Heart left ventricle (tissue), 16 donors: ENCODE results near the gene GGTA1. TPM values are rescaled to one million over a fixed set of nuclear protein-coding genes. Genes with fewer than 3 reads are reported as not detected.
A peak's percentile ranks its signal among the peaks of the same experiment; 100 is the strongest.

ENCODE experiments used
- ATAC-seq, 4 donors: fragments of 200-7000 bp; cut with Tn5 transposase; one replicate each; pipeline ENCODE4 v1.9.1; 2020 to 2022; ENCODE audit warnings: moderate library complexity in 4 of 4, mild to moderate bottlenecking in 3 of 4, moderate number of reproducible peaks in 1 of 4
- DNase-seq, 5 donors: peaks; one replicate each; pipeline ENCODE4 v3.0.0-alpha.2; 2020
- H3K27ac ChIP-seq, 12 donors: fragments of 200-600 bp; sonication (generic) in 4 of 12; one replicate each; pipeline versions ENCODE4 v1.5.0 to v1.8.0; 2016 to 2022; ENCODE audit warnings: mild to moderate bottlenecking in 2 of 12
- H3K27me3 ChIP-seq, 9 donors: fragments of 200-600 bp; sonication (generic) in 2 of 9; one replicate each; pipeline versions ENCODE4 v1.5.1 to v1.8.0; 2016 to 2022; ENCODE audit warnings: mild to moderate bottlenecking in 3 of 9
- H3K36me3 ChIP-seq, 9 donors: fragments of 200-600 bp; sonication (generic) in 2 of 9; one replicate each; pipeline versions ENCODE4 v1.5.0 to v1.8.0; 2018 to 2022; ENCODE audit warnings: mild to moderate bottlenecking in 2 of 9
- H3K4me1 ChIP-seq, 12 donors: fragments of 200-600 bp; sonication (generic) in 4 of 12; one replicate each; pipeline versions ENCODE4 v1.5.0 to v1.8.0; 2016 to 2022; ENCODE audit warnings: mild to moderate bottlenecking in 3 of 12
- H3K4me3 ChIP-seq, 12 donors: fragments of 200-600 bp; sonication (generic) in 4 of 12; one replicate each; pipeline versions ENCODE4 v1.5.0 to v1.8.0; 2017 to 2022; ENCODE audit warnings: mild to moderate bottlenecking in 9 of 12, moderate library complexity in 4 of 12
- H3K9me3 ChIP-seq, 12 donors: fragments of 200-600 bp; sonication (generic) in 4 of 12; one replicate each; pipeline versions ENCODE4 v1.5.0 to v1.8.0; 2016 to 2022; ENCODE audit warnings: mild to moderate bottlenecking in 1 of 12
- POLR2A ChIP-seq, 2 donors: fragments of 450-650 bp; IDR thresholded peaks; one replicate each; pipeline ENCODE4 v1.6.1; 2017; ENCODE audit warnings: antibody characterized with exemption in 2 of 2, mild to moderate bottlenecking in 2 of 2, moderate library complexity in 2 of 2
- WGBS, 4 donors: extraction: QIAGEN DNeasy Blood & Tissue Kit in 2 of 4; methylation state at CpG; one replicate each; pipeline versions ENCODE4 v1.1.5 to v1.1.7; 2013 to 2018; 5-methylcytosine and 5-hydroxymethylcytosine counted together
- intact Hi-C, 10 donors: fragments of 100-400 bp; cut with DNase I; formaldehyde crosslinking; loops; one replicate each; pipeline versions ENCODE4 v1.11.1 to v1.14.2; 2022
- polyA plus RNA-seq, 2 donors: library from polyadenylated mRNA; stranded (reverse); fragments of 200-250 nt; gene quantifications; one replicate each; pipeline ENCODE4 v1.2.3, GENCODE V29; 2013
- total RNA-seq, 9 donors: library from RNA; depleted of rRNA in 2 of 9; stranded (reverse); fragments of >200 nt in 2 of 9; fragmentation: NEBNext Ultra II Directional in 3 of 9; extraction: Animal tissue kit (Norgen Biotek cat#: 25700) in 3 of 9; gene quantifications; one replicate each; pipeline versions ENCODE4 v1.1.0 to v1.2.4, GENCODE V29; 2016 to 2023
- TF ChIP-seq, protein P1 (sequence below), 12 donors: fragments of 200-600 bp; sonication (generic) in 4 of 12; IDR thresholded peaks; one replicate each; pipeline versions ENCODE4 v1.5.0 to v1.8.0; 2018 to 2022; ENCODE audit warnings: antibody characterized with exemption in 12 of 12, mild to moderate bottlenecking in 5 of 12
- donor health status: ischemic (EF 13 %, LVEDD 7.1; RV severe dilation, severe dysfunction).
- donor health status: healthy with polysubstance abuse.
- donor health status: DM: no; HTN: yes; CAD: no.
- donor health status: DM: no; HTN: no; CAD: no.
- donor health status: ischemic (EF 25% LVEDD 6.9; RV normal size, moderate dysfunction).
- donor health status: ischemic (EF 25% LVEDD 5.7; RV mildly dilated, moderate dysfunction).
- donor health status: healthy.
- donor health status: DM: yes; HTN: yes; CAD: no.
- donor health status: ischemic (EF 35%, LVEDD 5.7; RV mildly dilated, moderate dysfunction).
- donor health status: nonischemic (EF 11% LVEDD 7.7; RV severe dilation, severe dysfunction).
- donor health status: DM: yes; HTN: yes; CAD: no.
- donor health status: PGD.
- donor health status: ischemic (EF 29% LVEDD 5.4; RV normal size, mild dysfunction).
- donor health status: nonischemic (EF 23%, LVEDD 6.1; RV moderate dilation, normal function).

Gene GGTA1
- total and polyA plus RNA-seq, 11 donors, result 1.8 to 47.7 (median 8.0) TPM

DNA sequence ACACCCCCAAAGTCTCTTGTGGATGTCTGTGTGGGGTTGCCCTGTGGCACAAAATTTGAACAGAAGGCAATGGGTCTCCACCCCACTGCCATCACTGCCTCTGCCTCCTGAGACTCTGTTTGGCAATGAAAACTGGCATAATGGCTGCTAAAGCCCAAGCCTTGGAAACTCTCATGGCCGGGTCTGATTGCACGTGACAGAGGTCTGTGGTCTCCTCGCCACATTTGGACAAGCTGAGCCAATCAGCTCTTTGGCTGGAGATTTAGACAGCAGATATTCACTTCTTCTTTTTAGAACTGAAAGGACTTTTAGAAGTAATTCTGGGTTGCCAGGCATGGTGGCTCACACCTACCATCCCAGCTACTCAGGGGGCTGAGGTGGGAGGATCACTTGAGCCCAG lies 5.5 kb downstream of the GGTA1 start:
- no peak overlapping the region for H3K4me3 ChIP-seq
- TF ChIP-seq, protein P1, sequence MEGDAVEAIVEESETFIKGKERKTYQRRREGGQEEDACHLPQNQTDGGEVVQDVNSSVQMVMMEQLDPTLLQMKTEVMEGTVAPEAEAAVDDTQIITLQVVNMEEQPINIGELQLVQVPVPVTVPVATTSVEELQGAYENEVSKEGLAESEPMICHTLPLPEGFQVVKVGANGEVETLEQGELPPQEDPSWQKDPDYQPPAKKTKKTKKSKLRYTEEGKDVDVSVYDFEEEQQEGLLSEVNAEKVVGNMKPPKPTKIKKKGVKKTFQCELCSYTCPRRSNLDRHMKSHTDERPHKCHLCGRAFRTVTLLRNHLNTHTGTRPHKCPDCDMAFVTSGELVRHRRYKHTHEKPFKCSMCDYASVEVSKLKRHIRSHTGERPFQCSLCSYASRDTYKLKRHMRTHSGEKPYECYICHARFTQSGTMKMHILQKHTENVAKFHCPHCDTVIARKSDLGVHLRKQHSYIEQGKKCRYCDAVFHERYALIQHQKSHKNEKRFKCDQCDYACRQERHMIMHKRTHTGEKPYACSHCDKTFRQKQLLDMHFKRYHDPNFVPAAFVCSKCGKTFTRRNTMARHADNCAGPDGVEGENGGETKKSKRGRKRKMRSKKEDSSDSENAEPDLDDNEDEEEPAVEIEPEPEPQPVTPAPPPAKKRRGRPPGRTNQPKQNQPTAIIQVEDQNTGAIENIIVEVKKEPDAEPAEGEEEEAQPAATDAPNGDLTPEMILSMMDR (IDR thresholded peaks at IDR 0.05), result no peak
- no peak for TF ChIP-seq POLR2A (IDR thresholded peaks at IDR 0.05)
- intact Hi-C loops, result no loop called here
- DNase-seq (no peak), ATAC-seq (no peak)
- WGBS, 4 donors, result 74 to 95% (median 84%) methylated on average over 3 of the region's 3 CpGs
- no peaks in the 10 kb centered on the region for H3K27me3 ChIP-seq
- H3K36me3 ChIP-seq, result no peaks in the 10 kb centered on the region
- H3K4me1 ChIP-seq, result peaks cover 0 to 46% (median 12%) of the 10 kb centered on the region in 12 donors
- H3K9me3 ChIP-seq, result peaks cover 0 to 6% (median 0%) of the 10 kb centered on the region in 12 donors
- peak overlapping the region in 2 of 12 donors; percentile 26 to 82 for H3K27ac ChIP-seq

DNA sequence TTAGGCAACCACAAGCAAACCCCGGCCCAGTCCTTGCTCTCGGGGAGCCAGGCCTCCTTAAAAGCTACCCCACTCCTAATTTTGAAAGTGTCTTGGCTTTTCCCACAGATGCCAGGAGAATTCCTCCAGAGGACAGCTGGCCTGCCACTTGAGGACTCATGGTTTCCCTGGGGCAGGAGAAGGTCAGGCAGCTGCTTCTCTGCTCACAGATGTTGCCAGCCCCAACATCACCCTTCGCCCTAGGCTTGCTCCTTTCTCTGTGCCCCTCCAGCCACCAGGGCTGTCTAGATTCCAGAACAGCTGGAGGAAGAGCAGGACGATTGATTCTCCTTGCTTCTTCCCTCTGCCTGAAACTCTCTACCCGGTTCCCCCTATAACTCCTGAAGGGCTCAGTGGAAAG lies 8.5 kb downstream of the GGTA1 start:
- Histone ChIP-seq H3K4me3 (no peak overlapping the region), H3K9me3 (peaks cover 0 to 4% (median 0%) of the 10 kb centered on the region in 12 donors), H3K27ac (peak overlapping the region in 2 of 12 donors; percentile 29 to 51), H3K36me3 (no peaks in the 10 kb centered on the region), H3K27me3 (no peaks in the 10 kb centered on the region), H3K4me1 (peaks cover 0 to 44% (median 4%) of the 10 kb centered on the region in 12 donors)
- intact Hi-C loops, result no loop called here
- DNase-seq (no peak), ATAC-seq (no peak)
- TF ChIP-seq POLR2A (IDR thresholded peaks at IDR 0.05), result no peak
- TF ChIP-seq, protein P1 (IDR thresholded peaks at IDR 0.05), result no peak
- 76 to 84% (median 77%) methylated on average over 5 of the region's 5 CpGs for WGBS, 4 donors

DNA sequence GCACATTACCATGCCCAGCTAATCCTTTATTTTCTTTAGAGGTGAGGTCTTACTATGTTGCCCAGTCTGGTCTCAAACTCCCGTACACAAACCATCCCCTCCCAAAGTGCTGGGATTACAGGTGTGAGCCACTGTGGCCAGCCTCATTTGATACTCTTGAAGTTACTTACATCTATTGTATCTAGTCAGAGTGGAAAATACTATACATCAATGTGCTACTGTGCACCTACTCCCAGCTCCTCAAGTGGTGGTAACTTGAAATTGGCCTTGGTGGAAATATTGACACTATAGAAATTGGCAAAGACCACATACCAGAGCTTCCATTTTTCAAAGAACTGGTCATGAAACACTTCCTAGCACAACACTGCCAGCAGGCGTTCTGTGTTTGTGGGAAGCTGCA lies 10.3 kb downstream of the GGTA1 start:
- ATAC-seq, result no peak
- Histone ChIP-seq H3K4me1 (peaks cover 0 to 57% (median 19%) of the 10 kb centered on the region in 12 donors), H3K4me3 (no peak overlapping the region), H3K36me3 (no peaks in the 10 kb centered on the region), H3K27me3 (no peaks in the 10 kb centered on the region), H3K9me3 (no peaks in the 10 kb centered on the region), H3K27ac (no peak overlapping the region)
- 84 to 95% (median 93%) methylated on average over 2 of the region's 2 CpGs for WGBS, 4 donors
- no peak for TF ChIP-seq POLR2A (IDR thresholded peaks at IDR 0.05)
- TF ChIP-seq, protein P1 (IDR thresholded peaks at IDR 0.05), result no peak
- intact Hi-C loops, result no loop called here
- DNase-seq, result no peak

DNA sequence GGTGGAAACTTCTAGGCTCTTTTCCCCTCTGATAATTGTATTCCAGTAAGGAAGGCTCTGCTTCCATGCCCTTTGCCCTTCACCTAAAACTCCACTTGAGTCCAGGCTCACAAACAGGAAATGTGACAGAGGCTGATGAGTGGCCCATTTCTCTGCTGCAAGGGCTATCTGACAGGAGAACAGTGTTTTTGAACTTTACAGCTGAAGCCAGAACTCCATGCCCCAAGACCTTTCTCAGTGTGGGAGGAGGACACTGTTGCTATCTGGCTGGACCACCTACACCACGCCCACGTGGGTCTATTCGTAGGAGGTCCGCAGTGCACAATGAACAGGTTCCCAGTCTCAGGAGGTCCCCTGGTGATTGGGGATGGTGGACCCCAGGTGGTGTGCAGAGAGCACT lies 13.6 kb downstream of the GGTA1 start:
- intact Hi-C loops, result no loop called here
- ATAC-seq, result peak in 3 of 4 donors; percentile 8 to 23 (median 13)

More for the DNA sequence above, 13.6 kb downstream of the GGTA1 start:
- no peak for TF ChIP-seq POLR2A (IDR thresholded peaks at IDR 0.05)
- TF ChIP-seq, protein P1 (IDR thresholded peaks at IDR 0.05), result no peak
- DNase-seq, result no peak
- no peak overlapping the region for H3K4me3 ChIP-seq
- peak overlapping the region; percentile 5 to 93 (median 56) for H3K27ac ChIP-seq
- H3K4me1 ChIP-seq, result peaks cover 0 to 51% (median 29%) of the 10 kb centered on the region in 12 donors
- no peaks in the 10 kb centered on the region for H3K36me3 ChIP-seq
- no peaks in the 10 kb centered on the region for H3K9me3 ChIP-seq
- no peaks in the 10 kb centered on the region for H3K27me3 ChIP-seq
- WGBS, 4 donors, result 64 to 87% (median 71%) methylated on average over 4 of the region's 4 CpGs
